Measurements from ENCODE around the gene CACNA1B. TPM values are rescaled to one million over a fixed set of nuclear protein-coding genes. Genes with fewer than 3 reads are reported as not detected.
"Not testable (repeated sequence)": the region's sequence is repeated elsewhere in the genome, so short reads cannot be mapped to it uniquely, and the experiment has no call there.

CACNA1B gene
- total RNA-seq, 4 donors from 2014 or later, result 0.04 to 0.13 (median 0.12) TPM; not detected in 1

GRCh38 chr9:138122201-138122600, 244.6 kb downstream of the CACNA1B start:
- Histone ChIP-seq H3K9me3 (no peaks in the 10 kb centered on the region), H3K4me1 (no peaks in the 10 kb centered on the region), H3K27ac (no peak overlapping the region), H3K36me3 (no peaks in the 10 kb centered on the region), H3K27me3 (peaks cover 49% of the 10 kb centered on the region), H3K4me3 (no peak overlapping the region)
- WGBS, 2 donors (ENCODE audit: low coverage in 1 of 2), result 79% methylated on average over 5 of the region's 17 CpGs; no CpG with 5 or more reads in 1 of the 2 donors
- ATAC-seq, result no peak
- TF ChIP-seq POLR2AphosphoS5 (IDR thresholded peaks at IDR 0.05), result no peak
- TF ChIP-seq POLR2A (IDR thresholded peaks at IDR 0.05), result no peak
- no peak for TF ChIP-seq EP300 (IDR thresholded peaks at IDR 0.05)
- no peak for TF ChIP-seq CTCF (IDR thresholded peaks at IDR 0.05)

GRCh38 chr9:138122676-138123075, 245.1 kb downstream of the CACNA1B start:
- Histone ChIP-seq H3K4me3 (no peak overlapping the region), H3K27ac (no peak overlapping the region), H3K27me3 (peaks cover 45% of the 10 kb centered on the region), H3K4me1 (no peaks in the 10 kb centered on the region), H3K36me3 (no peaks in the 10 kb centered on the region), H3K9me3 (no peaks in the 10 kb centered on the region)
- WGBS, 2 donors (ENCODE audit: low coverage in 1 of 2), result 68 to 80% methylated on average over 1 to 10 of the region's 13 CpGs
- TF ChIP-seq CTCF (IDR thresholded peaks at IDR 0.05) (no peak), EP300 (IDR thresholded peaks at IDR 0.05) (no peak), POLR2AphosphoS5 (IDR thresholded peaks at IDR 0.05) (no peak), POLR2A (IDR thresholded peaks at IDR 0.05) (no peak)
- no peak for ATAC-seq

GRCh38 chr9:138123086-138123485, 245.5 kb downstream of the CACNA1B start:
- Histone ChIP-seq H3K4me1 (no peaks in the 10 kb centered on the region), H3K27me3 (peaks cover 41% of the 10 kb centered on the region), H3K4me3 (no peak overlapping the region), H3K9me3 (no peaks in the 10 kb centered on the region), H3K27ac (no peak overlapping the region), H3K36me3 (no peaks in the 10 kb centered on the region)
- ATAC-seq, result no peak
- TF ChIP-seq EP300 (IDR thresholded peaks at IDR 0.05) (no peak), POLR2A (IDR thresholded peaks at IDR 0.05) (no peak), CTCF (IDR thresholded peaks at IDR 0.05) (no peak), POLR2AphosphoS5 (IDR thresholded peaks at IDR 0.05) (no peak)
- WGBS, 2 donors (ENCODE audit: low coverage in 1 of 2), result 93 to 94% methylated on average over 3 of the region's 7 CpGs

GRCh38 chr9:138126090-138126857, 248.7 kb downstream of the CACNA1B start:
- H3K36me3 ChIP-seq, H3K4me3 ChIP-seq, H3K27ac ChIP-seq, H3K4me1 ChIP-seq, ATAC-seq, H3K9me3 ChIP-seq: not testable (repeated sequence)
- H3K27me3 ChIP-seq, result peaks cover 14% of the 10 kb centered on the region
- WGBS, 2 donors (ENCODE audit: low coverage in 1 of 2), result no CpG with 5 or more reads among the region's 42 CpGs

- WGBS, 2 donors (ENCODE audit: low coverage in 1 of 2), result 76% methylated on average over 5 of the region's 43 CpGs; no CpG with 5 or more reads in 1 of the 2 donors
- H3K36me3 ChIP-seq, H3K9me3 ChIP-seq, H3K4me1 ChIP-seq, ATAC-seq, H3K27me3 ChIP-seq, H3K27ac ChIP-seq, H3K4me3 ChIP-seq: not testable (repeated sequence)
Observed at GRCh38 chr9:138126858-138127584, 249.4 kb downstream of the CACNA1B start.

- WGBS, 2 donors (ENCODE audit: low coverage in 1 of 2), result 86% methylated on average over 5 of the region's 12 CpGs; no CpG with 5 or more reads in 1 of the 2 donors
- H3K36me3 ChIP-seq, ATAC-seq, H3K4me1 ChIP-seq, H3K4me3 ChIP-seq, H3K27ac ChIP-seq, H3K9me3 ChIP-seq, H3K27me3 ChIP-seq: not testable (repeated sequence)
Observed at GRCh38 chr9:138128027-138128426, 250.4 kb downstream of the CACNA1B start.

- H3K36me3 ChIP-seq, H3K9me3 ChIP-seq, ATAC-seq, H3K27me3 ChIP-seq, H3K4me3 ChIP-seq, H3K4me1 ChIP-seq, H3K27ac ChIP-seq: not testable (repeated sequence)
- WGBS, 2 donors (ENCODE audit: low coverage in 1 of 2), result 87 to 88% methylated on average over 3 of the region's 4 CpGs
Observed at GRCh38 chr9:138129318-138129717, 251.7 kb downstream of the CACNA1B start.

- not testable (repeated sequence) for H3K27me3 ChIP-seq, H3K4me3 ChIP-seq, H3K36me3 ChIP-seq, H3K4me1 ChIP-seq, H3K9me3 ChIP-seq, ATAC-seq, H3K27ac ChIP-seq
- 69 to 84% methylated on average over 9 to 10 of the region's 15 CpGs for WGBS, 2 donors (ENCODE audit: low coverage in 1 of 2)
Observed at GRCh38 chr9:138132946-138133705, 255.5 kb downstream of the CACNA1B start.

- not testable (repeated sequence) for H3K4me1 ChIP-seq, ATAC-seq, H3K9me3 ChIP-seq, H3K4me3 ChIP-seq, H3K27me3 ChIP-seq, H3K36me3 ChIP-seq, H3K27ac ChIP-seq
- WGBS, 2 donors (ENCODE audit: low coverage in 1 of 2), result no CpG with 5 or more reads among the region's 4 CpGs
Observed at GRCh38 chr9:138134581-138134980, 257.0 kb downstream of the CACNA1B start.

Measured in gastroesophageal sphincter (tissue), 4 donors.